Heart right ventricle (tissue), 16 donors: ENCODE measurements around the gene MAB21L2. TPM values are rescaled to one million over a fixed set of nuclear protein-coding genes. Genes with fewer than 3 reads are reported as not detected.
"Not testable (repeated sequence)": the region's sequence is repeated elsewhere in the genome, so short reads cannot be mapped to it uniquely, and the experiment has no call there.

Experiments used
- ATAC-seq, 8 donors: fragments of 200-7000 bp; cut with Tn5 transposase; one replicate each; pipeline ENCODE4 v1.9.1; 2020; ENCODE audit warnings: mild to moderate bottlenecking in 8 of 8, moderate library complexity in 8 of 8, moderate number of reproducible peaks in 1 of 8
- DNase-seq, 2 donors: peaks; one replicate each; pipeline ENCODE4 v3.0.0-alpha.2; 2020
- H3K27ac ChIP-seq, 10 donors: fragments of 200-600 bp; sonication (generic) in 2 of 10; one replicate each; pipeline versions ENCODE4 v1.5.0 to v1.8.0; 2020 to 2022; ENCODE audit warnings: mild to moderate bottlenecking in 3 of 10
- H3K27me3 ChIP-seq, 7 donors: fragments of 200-600 bp; one replicate each; pipeline ENCODE4 v1.8.0; 2021 to 2022; ENCODE audit warnings: mild to moderate bottlenecking in 2 of 7
- H3K36me3 ChIP-seq, 9 donors: fragments of 200-600 bp; sonication (generic) in 1 of 9; one replicate each; pipeline versions ENCODE4 v1.5.0 to v1.8.0; 2020 to 2022; ENCODE audit warnings: mild to moderate bottlenecking in 2 of 9
- H3K4me1 ChIP-seq, 9 donors: fragments of 200-600 bp; sonication (generic) in 1 of 9; one replicate each; pipeline versions ENCODE4 v1.5.0 to v1.8.0; 2020 to 2022; ENCODE audit warnings: mild to moderate bottlenecking in 4 of 9
- H3K4me3 ChIP-seq, 10 donors: fragments of 200-600 bp; sonication (generic) in 2 of 10; one replicate each; pipeline versions ENCODE4 v1.5.0 to v1.8.0; 2020 to 2022; ENCODE audit warnings: mild to moderate bottlenecking in 7 of 10, moderate library complexity in 2 of 10
- H3K9me3 ChIP-seq, 11 donors: fragments of 200-600 bp in 10 of 11; sonication (generic) in 2 of 11; one replicate each; pipeline versions ENCODE4 v1.5.0 to v1.8.0; 2013 to 2022; ENCODE audit warnings: mild to moderate bottlenecking in 2 of 11, control low read depth in 1 of 11, moderate library complexity in 1 of 11
- WGBS, 2 donors: extraction: QIAGEN DNeasy Blood & Tissue Kit; methylation state at CpG; one replicate each; pipeline ENCODE4 v1.1.7; 2013; ENCODE audit warnings: inconsistent platforms in 1 of 2; 5-methylcytosine and 5-hydroxymethylcytosine counted together
- intact Hi-C, 10 donors: fragments of 100-400 bp; cut with DNase I; formaldehyde crosslinking; loops; one replicate each; pipeline versions ENCODE4 v1.11.1 to v1.14.2; 2022
- long read RNA-seq, 3 donors: library from polyadenylated mRNA; unstranded; transcript quantifications; one replicate each; pipeline ENCODE4 v2.0.0, GENCODE V29; 2020 to 2021
- polyA plus RNA-seq, 2 donors: library from polyadenylated mRNA; stranded (reverse); fragments of 200-250 nt; gene quantifications; one replicate each; pipeline ENCODE4 v1.2.3, GENCODE V29; 2013
- total RNA-seq, 10 donors: library from RNA; stranded (reverse); fragmentation: NEBNext Ultra II Directional in 3 of 10; extraction: Animal tissue kit (Norgen Biotek cat#: 25700) in 3 of 10; gene quantifications; one replicate each; pipeline versions ENCODE4 v1.2.1 to v1.2.4, GENCODE V29; 2021 to 2023
- TF ChIP-seq, protein P1 (sequence below), 9 donors: fragments of 200-600 bp; sonication (generic) in 2 of 9; IDR thresholded peaks; one replicate each; pipeline versions ENCODE4 v1.5.0 to v1.8.0; 2021 to 2022; ENCODE audit warnings: antibody characterized with exemption in 9 of 9, mild to moderate bottlenecking in 5 of 9, moderate library complexity in 1 of 9
- donor health status: Arrhythmogenic right ventricular cardiomyopathy.
- donor health status: ischemic (EF 13 %, LVEDD 7.1; RV severe dilation, severe dysfunction).
- donor health status: healthy with polysubstance abuse.
- donor health status: DM: no; HTN: yes; CAD: no.
- donor health status: DM: no; HTN: no; CAD: no.
- donor health status: ischemic (EF 25% LVEDD 6.9; RV normal size, moderate dysfunction).
- donor health status: ischemic (EF 25% LVEDD 5.7; RV mildly dilated, moderate dysfunction).
- donor health status: healthy.
- donor health status: DM: yes; HTN: yes; CAD: no.
- donor health status: Ischemic cardiomyopathy.
- donor health status: ischemic (EF 35%, LVEDD 5.7; RV mildly dilated, moderate dysfunction).
- donor health status: nonischemic (EF 11% LVEDD 7.7; RV severe dilation, severe dysfunction).
- donor health status: DM: yes; HTN: yes; CAD: no.
- donor health status: PGD.
- donor health status: ischemic (EF 29% LVEDD 5.4; RV normal size, mild dysfunction).
- donor health status: nonischemic (EF 23%, LVEDD 6.1; RV moderate dilation, normal function).

Gene MAB21L2
- total RNA-seq (under 1 TPM in 4 of 10 donors, not detected in 6; 0.09 to 0.15 (median 0.11) TPM), polyA plus RNA-seq (under 1 TPM; 0.03 to 0.07 TPM)
- long read RNA-seq, donor 1: 0 reads
- long read RNA-seq, donor 2: 0 reads
- long read RNA-seq, donor 3: 0 reads

GRCh38 chr4:150582146-150582872, at the start of gene MAB21L2:
Gene MAB21L2 (plus strand): TSS chr4:150582151. CDS start chr4:150583030, 879 bp downstream.
- TF ChIP-seq, protein P1, sequence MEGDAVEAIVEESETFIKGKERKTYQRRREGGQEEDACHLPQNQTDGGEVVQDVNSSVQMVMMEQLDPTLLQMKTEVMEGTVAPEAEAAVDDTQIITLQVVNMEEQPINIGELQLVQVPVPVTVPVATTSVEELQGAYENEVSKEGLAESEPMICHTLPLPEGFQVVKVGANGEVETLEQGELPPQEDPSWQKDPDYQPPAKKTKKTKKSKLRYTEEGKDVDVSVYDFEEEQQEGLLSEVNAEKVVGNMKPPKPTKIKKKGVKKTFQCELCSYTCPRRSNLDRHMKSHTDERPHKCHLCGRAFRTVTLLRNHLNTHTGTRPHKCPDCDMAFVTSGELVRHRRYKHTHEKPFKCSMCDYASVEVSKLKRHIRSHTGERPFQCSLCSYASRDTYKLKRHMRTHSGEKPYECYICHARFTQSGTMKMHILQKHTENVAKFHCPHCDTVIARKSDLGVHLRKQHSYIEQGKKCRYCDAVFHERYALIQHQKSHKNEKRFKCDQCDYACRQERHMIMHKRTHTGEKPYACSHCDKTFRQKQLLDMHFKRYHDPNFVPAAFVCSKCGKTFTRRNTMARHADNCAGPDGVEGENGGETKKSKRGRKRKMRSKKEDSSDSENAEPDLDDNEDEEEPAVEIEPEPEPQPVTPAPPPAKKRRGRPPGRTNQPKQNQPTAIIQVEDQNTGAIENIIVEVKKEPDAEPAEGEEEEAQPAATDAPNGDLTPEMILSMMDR (IDR thresholded peaks at IDR 0.05): no peak

DNA sequence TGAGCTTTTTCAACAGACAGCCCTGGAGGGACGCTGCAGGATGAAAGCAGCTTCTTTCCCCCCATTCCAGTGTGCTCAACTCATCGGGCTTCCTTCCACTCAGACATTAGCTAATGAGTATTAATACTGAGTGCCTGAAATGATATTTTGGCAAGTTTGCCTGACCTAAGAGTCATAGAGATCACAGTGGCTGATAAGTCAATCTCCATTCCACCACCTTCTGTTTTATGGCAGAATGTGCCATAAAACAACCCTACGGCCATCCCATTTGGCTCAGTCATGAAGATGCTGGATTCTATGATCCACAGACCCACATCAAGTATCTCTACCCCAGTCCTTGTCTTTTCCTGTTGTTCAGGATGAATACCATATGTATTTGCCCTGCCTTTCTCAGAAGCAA, 48.3 kb upstream of the MAB21L2 start:
- H3K4me3 ChIP-seq: no peak overlapping the region
- 93 to 94% methylated on average over 3 of the region's 3 CpGs for WGBS, 2 donors

More at GRCh38 chr4:150582146-150582872, at the start of gene MAB21L2:
- Histone ChIP-seq H3K4me1 (peaks cover 0 to 10% (median 0%) of the 10 kb centered on the region in 9 donors), H3K36me3 (peaks cover 0 to 8% (median 0%) of the 10 kb centered on the region in 9 donors), H3K27me3 (peaks cover 0 to 52% (median 0%) of the 10 kb centered on the region in 7 donors), H3K9me3 (peaks cover 0 to 28% (median 0%) of the 10 kb centered on the region in 11 donors), H3K27ac (no peak within 1 kb of the TSS), H3K4me3 (peak within 1 kb of the TSS; percentile 22 to 54 (median 48))
- intact Hi-C loops: loop anchor here in 1 of 10 donors (10.0 kb wide), 1 partner anchor 288 kb away; no protein-coding TSS in a partner anchor
- DNase-seq (no peak), ATAC-seq (no peak)
- 51 to 67% methylated on average over 27 of the region's 27 CpGs for WGBS, 2 donors

DNA sequence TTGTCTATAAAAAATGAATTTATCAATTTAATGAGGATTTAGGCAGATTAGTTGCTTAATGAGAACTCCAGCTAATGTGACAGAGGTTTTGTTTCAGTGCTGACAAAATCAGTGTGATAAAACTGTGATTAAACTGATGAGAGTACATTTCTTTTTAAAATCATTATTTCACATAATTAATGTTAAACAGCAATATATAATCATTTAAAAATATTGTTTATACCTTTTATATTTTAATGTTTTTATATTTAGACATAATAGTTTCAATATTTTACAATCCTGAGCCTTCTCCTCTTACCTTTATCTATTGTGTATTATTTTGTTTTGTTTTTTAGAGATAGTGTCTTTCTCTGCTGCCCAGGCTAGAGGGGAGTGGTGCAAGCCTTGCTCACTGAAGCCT, 47.1 kb upstream of the MAB21L2 start:
- intact Hi-C loops: loop anchor here in 1 of 10 donors (5.0 kb wide), 1 partner anchor 1303 kb away; no protein-coding TSS in a partner anchor
- Histone ChIP-seq H3K36me3 (no peaks in the 10 kb centered on the region), H3K27ac (no peak overlapping the region), H3K4me3 (no peak overlapping the region), H3K9me3 (peaks cover 0 to 5% (median 0%) of the 10 kb centered on the region in 11 donors), H3K27me3 (no peaks in the 10 kb centered on the region), H3K4me1 (no peaks in the 10 kb centered on the region)
- ATAC-seq (no peak), DNase-seq (no peak)
- TF ChIP-seq, protein P1 (IDR thresholded peaks at IDR 0.05): no peak

More for the DNA sequence above, 48.3 kb upstream of the MAB21L2 start:
- DNase-seq: no peak
- Histone ChIP-seq H3K27me3 (no peaks in the 10 kb centered on the region), H3K4me1 (no peaks in the 10 kb centered on the region), H3K27ac (no peak overlapping the region), H3K36me3 (no peaks in the 10 kb centered on the region), H3K9me3 (peaks cover 0 to 5% (median 0%) of the 10 kb centered on the region in 11 donors)
- TF ChIP-seq, protein P1 (IDR thresholded peaks at IDR 0.05): no peak
- ATAC-seq: no peak
- intact Hi-C loops: loop anchor here in 1 of 10 donors (5.0 kb wide), 1 partner anchor 1301 kb away; no protein-coding TSS in a partner anchor

DNA sequence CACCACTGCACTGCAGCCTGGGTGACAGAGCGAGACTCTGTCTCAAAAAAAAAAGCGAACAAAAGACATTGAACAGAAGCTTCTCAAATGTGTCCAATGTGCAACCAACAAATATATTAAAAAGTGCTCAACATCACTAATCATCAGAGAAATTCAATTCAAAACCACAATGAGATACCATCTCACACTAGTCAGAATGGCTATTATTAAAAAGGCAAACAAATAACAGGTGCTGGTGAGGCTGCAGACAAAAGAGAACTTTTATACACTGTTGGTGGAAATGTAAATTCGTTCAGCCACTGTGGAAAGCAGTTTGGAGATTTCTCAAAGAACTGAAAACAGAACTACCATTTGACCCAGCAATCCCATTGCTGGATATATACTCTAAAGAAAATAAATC, 44.0 kb upstream of the MAB21L2 start:
- H3K36me3 ChIP-seq, H3K9me3 ChIP-seq, H3K4me1 ChIP-seq, intact Hi-C loops, H3K27me3 ChIP-seq, H3K27ac ChIP-seq, H3K4me3 ChIP-seq, ATAC-seq, DNase-seq: not testable (repeated sequence)
- WGBS, 2 donors: 97% methylated on average over 3 of the region's 3 CpGs

DNA sequence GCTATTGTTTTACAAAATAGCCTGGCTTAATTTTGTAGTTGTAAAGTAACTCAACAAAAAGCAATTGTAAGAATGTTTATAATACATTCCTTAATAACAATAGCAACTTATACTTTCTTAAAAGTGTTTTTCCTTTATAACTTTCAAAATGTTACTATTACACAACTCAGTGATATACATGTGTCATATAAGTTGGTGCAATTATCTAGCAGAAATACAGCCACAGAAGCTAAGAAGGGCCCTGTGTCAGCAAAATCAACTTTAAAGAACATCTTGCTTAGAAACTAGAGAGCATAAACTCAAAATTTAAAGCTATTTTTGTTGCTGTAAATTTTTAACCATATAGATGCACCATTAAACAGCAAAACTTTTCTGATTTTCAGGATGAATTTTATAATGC, 41.4 kb upstream of the MAB21L2 start:
- no peaks in the 10 kb centered on the region for H3K36me3 ChIP-seq
- H3K4me1 ChIP-seq: no peaks in the 10 kb centered on the region
- H3K9me3 ChIP-seq: peaks cover 0 to 5% (median 0%) of the 10 kb centered on the region in 11 donors
- TF ChIP-seq, protein P1 (IDR thresholded peaks at IDR 0.05): no peak
- DNase-seq (no peak), ATAC-seq (no peak)
- no peak overlapping the region for H3K4me3 ChIP-seq
- H3K27ac ChIP-seq: no peak overlapping the region
- intact Hi-C loops: no loop called here
- H3K27me3 ChIP-seq: no peaks in the 10 kb centered on the region
